Loucy (cell line): ENCODE data around the gene RAP1GDS1.

Source experiments
- H2AFZ ChIP-seq: fragments of 200-600 bp; sonication (generic); 2 replicates; pipeline ENCODE4 v1.6.0; 2016; ENCODE audit warnings: antibody characterized with exemption, mild to moderate bottlenecking, low read length, moderate library complexity
- H3F3A ChIP-seq: fragments of 200-600 bp; 2 replicates; pipeline ENCODE4 v1.6.0; 2016; ENCODE audit warnings: antibody characterized with exemption, low read depth, mild to moderate bottlenecking
- H3K27me3 ChIP-seq: fragments of 200-600 bp; sonication (generic); 2 replicates; pipeline ENCODE4 v1.6.1; 2014; ENCODE audit warnings: low read length, mild to moderate bottlenecking; ENCODE audit not compliant: insufficient read depth, poor library complexity, severe bottlenecking
- H3K36me3 ChIP-seq: fragments of 200-600 bp; sonication (generic); 2 replicates; pipeline ENCODE4 v1.6.1; 2016; ENCODE audit warnings: low read length; ENCODE audit not compliant: insufficient read depth
- H3K4me1 ChIP-seq: fragments of 200-600 bp; sonication (generic); 2 replicates; pipeline ENCODE4 v1.5.1; 2014; ENCODE audit warnings: low read length, mild to moderate bottlenecking; ENCODE audit not compliant: insufficient read depth, poor library complexity, severe bottlenecking
- H3K4me2 ChIP-seq: fragments of 200-600 bp; sonication (generic); 2 replicates; pipeline ENCODE4 v1.6.0; 2014; ENCODE audit warnings: antibody characterized with exemption, low read length, low read depth, mild to moderate bottlenecking; ENCODE audit not compliant: poor library complexity, severe bottlenecking
- H3K4me3 ChIP-seq: fragments of 200-600 bp; sonication (generic); 2 replicates; pipeline ENCODE4 v1.5.1; 2014; ENCODE audit warnings: low read length, mild to moderate bottlenecking, mixed read lengths; ENCODE audit not compliant: poor library complexity, severe bottlenecking
- H3K79me2 ChIP-seq: fragments of 200-600 bp; sonication (generic); 2 replicates; pipeline ENCODE4 v1.6.1; 2014; ENCODE audit warnings: low read length; ENCODE audit not compliant: insufficient read depth
- H3K9ac ChIP-seq: fragments of 200-600 bp; sonication (generic); 2 replicates; pipeline ENCODE4 v1.6.0; 2014; ENCODE audit warnings: mild to moderate bottlenecking, low read depth, low read length, moderate library complexity; ENCODE audit not compliant: poor library complexity, severe bottlenecking
- H3K9me2 ChIP-seq: fragments of 200-600 bp; sonication (generic); replicated peaks from 2 replicates; pipeline ENCODE4 v1.6.1; 2016; ENCODE audit warnings: low read depth, low read length, mixed read lengths
- H3K9me3 ChIP-seq: fragments of 200-600 bp; sonication (generic); 2 replicates; pipeline ENCODE4 v1.6.1; 2014; ENCODE audit warnings: mild to moderate bottlenecking, antibody characterized with exemption, low read length, low read depth; ENCODE audit not compliant: insufficient read depth
- H4K20me1 ChIP-seq: fragments of 200-600 bp; sonication (generic); 2 replicates; pipeline ENCODE4 v1.6.0; 2014; ENCODE audit warnings: antibody characterized with exemption, low read length, mild to moderate bottlenecking; ENCODE audit not compliant: insufficient read depth, poor library complexity, severe bottlenecking
- EZH2phosphoT487 ChIP-seq: fragments of 200-600 bp; IDR thresholded peaks from 2 replicates; pipeline ENCODE4 v1.6.1; 2018; ENCODE audit warnings: antibody characterized with exemption, mild to moderate bottlenecking, moderate library complexity, borderline replicate concordance
- TF ChIP-seq, protein P1 (sequence below): fragments of 200-600 bp; sonication (generic); conservative IDR thresholded peaks from 2 replicates; pipeline ENCODE4 v1.5.1; 2014; ENCODE audit warnings: mild to moderate bottlenecking, antibody characterized with exemption, low read length

The RAP1GDS1 gene

GRCh38 chr4:98248934-98249333, 12.2 kb upstream of the RAP1GDS1 start:
- H3K9me2 ChIP-seq, result no peaks in the 10 kb centered on the region
- no peak overlapping the region for H3K4me2 ChIP-seq
- H3K9me3 ChIP-seq, result no peaks in the 10 kb centered on the region
- H3K27me3 ChIP-seq, result no peaks in the 10 kb centered on the region
- TF ChIP-seq, protein P1, sequence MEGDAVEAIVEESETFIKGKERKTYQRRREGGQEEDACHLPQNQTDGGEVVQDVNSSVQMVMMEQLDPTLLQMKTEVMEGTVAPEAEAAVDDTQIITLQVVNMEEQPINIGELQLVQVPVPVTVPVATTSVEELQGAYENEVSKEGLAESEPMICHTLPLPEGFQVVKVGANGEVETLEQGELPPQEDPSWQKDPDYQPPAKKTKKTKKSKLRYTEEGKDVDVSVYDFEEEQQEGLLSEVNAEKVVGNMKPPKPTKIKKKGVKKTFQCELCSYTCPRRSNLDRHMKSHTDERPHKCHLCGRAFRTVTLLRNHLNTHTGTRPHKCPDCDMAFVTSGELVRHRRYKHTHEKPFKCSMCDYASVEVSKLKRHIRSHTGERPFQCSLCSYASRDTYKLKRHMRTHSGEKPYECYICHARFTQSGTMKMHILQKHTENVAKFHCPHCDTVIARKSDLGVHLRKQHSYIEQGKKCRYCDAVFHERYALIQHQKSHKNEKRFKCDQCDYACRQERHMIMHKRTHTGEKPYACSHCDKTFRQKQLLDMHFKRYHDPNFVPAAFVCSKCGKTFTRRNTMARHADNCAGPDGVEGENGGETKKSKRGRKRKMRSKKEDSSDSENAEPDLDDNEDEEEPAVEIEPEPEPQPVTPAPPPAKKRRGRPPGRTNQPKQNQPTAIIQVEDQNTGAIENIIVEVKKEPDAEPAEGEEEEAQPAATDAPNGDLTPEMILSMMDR, result no peak
- no peak for TF ChIP-seq EZH2phosphoT487
- no peaks in the 10 kb centered on the region for H3K4me1 ChIP-seq
- H3K36me3 ChIP-seq, result no peaks in the 10 kb centered on the region
- H4K20me1 ChIP-seq, result no peaks in the 10 kb centered on the region
- H3K4me3 ChIP-seq, result no peak overlapping the region
- H3F3A ChIP-seq, result no peaks in the 10 kb centered on the region
- H2AFZ ChIP-seq, result no peak overlapping the region
- no peaks in the 10 kb centered on the region for H3K79me2 ChIP-seq
- no peak overlapping the region for H3K9ac ChIP-seq

DNA sequence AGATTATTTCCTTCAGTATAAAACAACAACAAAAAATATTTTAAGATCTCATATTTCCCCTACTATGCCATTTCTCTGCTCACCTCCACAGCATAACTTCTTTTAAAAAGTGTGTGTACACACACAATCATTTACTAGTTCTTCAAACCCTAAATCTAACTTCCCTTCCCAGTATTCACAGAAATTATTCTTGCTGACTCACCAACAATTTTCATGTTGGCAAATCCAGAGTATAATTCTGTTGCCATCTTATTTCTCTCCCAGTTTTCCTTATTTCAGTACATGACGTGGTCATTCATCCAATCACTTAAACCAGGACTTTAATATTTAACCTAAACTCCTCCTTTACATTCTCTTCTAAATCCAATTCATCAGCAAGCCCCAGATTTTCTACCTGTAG, 11.4 kb upstream of the RAP1GDS1 start:
- Histone ChIP-seq H4K20me1 (no peaks in the 10 kb centered on the region), H3K4me1 (no peaks in the 10 kb centered on the region), H3K27me3 (no peaks in the 10 kb centered on the region), H3K4me3 (no peak overlapping the region), H3K79me2 (no peaks in the 10 kb centered on the region), H2AFZ (no peak overlapping the region), H3F3A (no peaks in the 10 kb centered on the region), H3K9me3 (no peaks in the 10 kb centered on the region), H3K36me3 (no peaks in the 10 kb centered on the region), H3K9me2 (no peaks in the 10 kb centered on the region), H3K4me2 (no peak overlapping the region), H3K9ac (no peak overlapping the region)
- no peak for TF ChIP-seq EZH2phosphoT487
- TF ChIP-seq, protein P1, result no peak

DNA sequence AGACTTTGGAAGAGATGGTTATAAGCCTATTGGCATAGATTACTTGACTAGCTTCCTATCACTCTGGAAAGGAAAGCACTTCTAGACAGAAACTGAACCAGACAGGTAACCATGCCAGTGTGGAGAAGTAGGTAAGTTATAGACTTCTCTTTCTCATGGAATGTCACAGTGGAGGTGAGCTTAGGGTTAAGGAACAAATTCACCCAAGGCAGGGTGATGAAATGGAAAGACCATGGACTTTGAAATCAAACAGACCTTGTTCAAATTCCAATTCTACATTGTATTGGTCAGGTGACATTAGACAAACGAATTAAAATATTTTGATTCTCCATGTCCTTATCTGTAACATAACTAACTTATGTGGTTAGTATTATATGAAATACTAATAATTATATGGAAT, 7.7 kb upstream of the RAP1GDS1 start:
- Histone ChIP-seq H3K9ac (no peak overlapping the region), H3F3A (no peaks in the 10 kb centered on the region), H3K4me1 (no peaks in the 10 kb centered on the region), H3K9me2 (no peaks in the 10 kb centered on the region), H2AFZ (no peak overlapping the region), H3K79me2 (no peaks in the 10 kb centered on the region), H3K4me3 (no peak overlapping the region), H3K36me3 (no peaks in the 10 kb centered on the region), H4K20me1 (no peaks in the 10 kb centered on the region), H3K4me2 (no peak overlapping the region), H3K27me3 (no peaks in the 10 kb centered on the region), H3K9me3 (no peaks in the 10 kb centered on the region)
- TF ChIP-seq, protein P1, result no peak
- no peak for TF ChIP-seq EZH2phosphoT487
